HT-29 (cell line): Measurements from ENCODE around the gene PPM1G. TPM values are rescaled to one million over a fixed set of nuclear protein-coding genes. Genes with fewer than 3 reads are reported as not detected.
"Not testable (repeated sequence)": the region's sequence is repeated elsewhere in the genome, so short reads cannot be mapped to it uniquely, and the experiment has no call there.

ENCODE experiments used
- DNase-seq: peaks from one replicate; pipeline ENCODE4 v3.0.0-alpha.2; 2015; ENCODE audit warnings: low spot score
- total RNA-seq: library from RNA; depleted of rRNA; stranded (reverse); fragments of >200 nt; shearing (Covaris generic); gene quantifications from 2 replicates; pipeline ENCODE4 v1.2.3, GENCODE V29; 2014

The PPM1G gene
- total RNA-seq, 1 experiment from 2014 or later = 141 TPM

GRCh38 chr2:27376151-27376865, 33.1 kb downstream of the PPM1G start:
- DNase-seq = no peak

GRCh38 chr2:27375513-27376099, 33.8 kb downstream of the PPM1G start:
- no peak for DNase-seq

- DNase-seq = no peak
These were observed 35.8 kb downstream of the PPM1G start for GRCh38 chr2:27373567-27373966.

GRCh38 chr2:27372937-27373336, 36.5 kb downstream of the PPM1G start:
- DNase-seq = no peak

GRCh38 chr2:27370816-27371620, 38.4 kb downstream of the PPM1G start:
- peak; percentile 56 for DNase-seq

- peak; percentile 99 for DNase-seq
These were observed 39.2 kb downstream of the PPM1G start, which contains the start of the genes EIF2B4 and SNX17 for GRCh38 chr2:27370026-27370815. EIF2B4 (minus strand) TSS chr2:27370338; CDS start chr2:27370314, 24 bp downstream. SNX17 (plus strand) TSS chr2:27370616; CDS start chr2:27370744, 128 bp downstream.

- DNase-seq = no peak
These were observed 39.8 kb downstream of the PPM1G start for GRCh38 chr2:27369471-27370025.

GRCh38 chr2:27363933-27364332, 45.5 kb downstream of the PPM1G start:
- DNase-seq = no peak

- DNase-seq = no peak
These were observed 46.5 kb downstream of the PPM1G start for GRCh38 chr2:27362678-27363420.

GRCh38 chr2:27356382-27357181, 52.8 kb downstream of the PPM1G start, which contains the start of gene GTF3C2:
GTF3C2 (minus strand) TSS chr2:27356764; CDS start chr2:27343554, 13,210 bp downstream.
- DNase-seq = peak; percentile 99

- no peak for DNase-seq
These were observed 53.4 kb downstream of the PPM1G start for GRCh38 chr2:27356056-27356381.

GRCh38 chr2:27354597-27354927, 54.8 kb downstream of the PPM1G start:
- DNase-seq = no peak

GRCh38 chr2:27353762-27354596, 55.4 kb downstream of the PPM1G start:
- peak; percentile 25 for DNase-seq

GRCh38 chr2:27353386-27353761, 56.0 kb downstream of the PPM1G start:
- not testable (repeated sequence) for DNase-seq

- DNase-seq = no peak
These were observed 57.4 kb downstream of the PPM1G start for GRCh38 chr2:27351802-27352598.

- DNase-seq = no peak
These were observed 59.2 kb downstream of the PPM1G start for GRCh38 chr2:27350106-27350693.

- no peak for DNase-seq
These were observed 61.8 kb downstream of the PPM1G start for GRCh38 chr2:27347641-27348040.

- no peak for DNase-seq
These were observed 73.2 kb downstream of the PPM1G start for GRCh38 chr2:27336173-27336572.
